HS-27A (cell line): ENCODE measurements around the gene C14orf180.
"Not testable (repeated sequence)": the region's sequence is repeated elsewhere in the genome, so short reads cannot be mapped to it uniquely, and the experiment has no call there.

Experiments
- DNase-seq: peaks from one replicate; pipeline ENCODE4 v3.0.0-alpha.2; 2012; ENCODE audit warnings: low read depth, missing footprints

Gene C14orf180

GRCh38 chr14:104614126-104614812 is 34.7 kb downstream of the C14orf180 start:
- no peak for DNase-seq

GRCh38 chr14:104624939-104625338 is 45.4 kb downstream of the C14orf180 start:
- no peak for DNase-seq

GRCh38 chr14:104632781-104633180 is 53.2 kb downstream of the C14orf180 start:
- no peak for DNase-seq

GRCh38 chr14:104633276-104634137 is 53.9 kb downstream of the C14orf180 start:
- no peak for DNase-seq

- no peak for DNase-seq
These were observed 54.7 kb downstream of the C14orf180 start for GRCh38 chr14:104634138-104634760.

- DNase-seq, result no peak
These were observed 55.5 kb downstream of the C14orf180 start for GRCh38 chr14:104634886-104635570.

- DNase-seq, result no peak
These were observed 56.2 kb downstream of the C14orf180 start for GRCh38 chr14:104635717-104636116.

- DNase-seq, result no peak
These were observed 56.6 kb downstream of the C14orf180 start for GRCh38 chr14:104636131-104636530.

- not testable (repeated sequence) for DNase-seq
These were observed 57.4 kb downstream of the C14orf180 start for GRCh38 chr14:104636846-104637545.

GRCh38 chr14:104637546-104638003 is 58.0 kb downstream of the C14orf180 start:
- no peak for DNase-seq

GRCh38 chr14:104638190-104638589 is 58.6 kb downstream of the C14orf180 start:
- no peak for DNase-seq

- no peak for DNase-seq
These were observed 59.4 kb downstream of the C14orf180 start for GRCh38 chr14:104638927-104639450.

- no peak for DNase-seq
These were observed 59.9 kb downstream of the C14orf180 start for GRCh38 chr14:104639471-104639870.
